PC-3 (cell line): Measurements from ENCODE around the gene AKAP8L. TPM values are rescaled to one million over a fixed set of nuclear protein-coding genes. Genes with fewer than 3 reads are reported as not detected.
A peak's percentile ranks its signal among the peaks of the same experiment; 100 is the strongest.

ENCODE experiments used
- ATAC-seq: fragments of 200-7000 bp; cut with Tn5 transposase; 2 replicates; pipeline ENCODE4 v1.9.1; 2020; ENCODE audit warnings: mild to moderate bottlenecking, moderate library complexity
- BruUV-seq: library from RNA; stranded (reverse); fragments of 400-500 nt; replicated peaks from 2 replicates; lab custom pipeline; 2021; lab: Mats Ljungman, UMichigan
- CTCF ChIA-PET: fragments of 300-600 bp; sonication (Branson Sonifier 250); formaldehyde crosslinking; loops from one replicate; lab custom pipeline; 2022; ENCODE audit warnings: antibody characterized with exemption; lab: Charles Lee
- POLR2A ChIA-PET: fragments of 300-600 bp; sonication (Branson Sonifier 250); formaldehyde crosslinking; loops from one replicate; lab custom pipeline; 2022; ENCODE audit warnings: antibody characterized with exemption; ENCODE audit not compliant: unreplicated experiment; lab: Charles Lee
- DNase-seq: peaks from one replicate; pipeline ENCODE4 v3.0.0-alpha.2; 2015
- H2AFZ ChIP-seq: fragments of 300-600 bp; sonication (generic); 2 replicates; pipeline ENCODE4 v1.6.0; 2016; ENCODE audit warnings: antibody characterized with exemption, low read length
- H3F3A ChIP-seq: fragments of 300-600 bp; sonication (generic); one replicate; pipeline ENCODE4 v1.6.0; 2017; ENCODE audit warnings: antibody characterized with exemption, low read length, control low read depth, mild to moderate bottlenecking; ENCODE audit not compliant: unreplicated experiment
- H3K27ac ChIP-seq: fragments of 300-600 bp; sonication (generic); 2 replicates; pipeline ENCODE4 v1.5.1; 2016; ENCODE audit warnings: mild to moderate bottlenecking, low read length
- H3K27me3 ChIP-seq: fragments of 300-600 bp; sonication (generic); 2 replicates; pipeline ENCODE4 v1.6.1; 2016; ENCODE audit warnings: low read length, mixed read lengths
- H3K36me3 ChIP-seq: fragments of 300-600 bp; sonication (generic); 2 replicates; pipeline ENCODE4 v1.6.1; 2016; ENCODE audit warnings: low read depth, mixed run types, low read length, mixed read lengths
- H3K4me1 ChIP-seq: fragments of 300-600 bp; sonication (generic); 2 replicates; pipeline ENCODE4 v1.5.1; 2016; ENCODE audit warnings: low read length; ENCODE audit not compliant: insufficient read depth
- H3K4me2 ChIP-seq: fragments of 300-600 bp; sonication (generic); 2 replicates; pipeline ENCODE4 v1.6.0; 2016; ENCODE audit warnings: low read length
- H3K4me3 ChIP-seq: fragments of 300-600 bp; sonication (generic); 2 replicates; pipeline ENCODE4 v1.5.1; 2016; ENCODE audit warnings: mild to moderate bottlenecking, low read length, mixed read lengths
- H3K79me2 ChIP-seq: fragments of 300-600 bp; sonication (generic); 2 replicates; pipeline ENCODE4 v1.6.1; 2017; ENCODE audit warnings: low read length, mixed read lengths
- H3K9ac ChIP-seq: fragments of 300-600 bp; sonication (generic); 2 replicates; pipeline ENCODE4 v1.6.0; 2016; ENCODE audit warnings: mild to moderate bottlenecking, low read length
- H3K9me2 ChIP-seq: fragments of 300-600 bp; sonication (generic); replicated peaks from 2 replicates; pipeline ENCODE4 v1.6.1; 2016; ENCODE audit warnings: mixed run types, low read length, mixed read lengths
- H3K9me3 ChIP-seq: fragments of 300-600 bp; sonication (generic); 2 replicates; pipeline ENCODE4 v1.6.1; 2016; ENCODE audit warnings: low read length, mixed read lengths
- H4K20me1 ChIP-seq: fragments of 300-600 bp; sonication (generic); 2 replicates; pipeline ENCODE4 v1.6.1; 2016; ENCODE audit warnings: low read length, mixed read lengths
- EZH2 ChIP-seq: fragments of 300-600 bp; sonication (generic); IDR thresholded peaks from one replicate; pipeline ENCODE4 v1.6.1; 2017; ENCODE audit warnings: antibody characterized with exemption, mild to moderate bottlenecking, low read length; ENCODE audit not compliant: unreplicated experiment
- EZH2phosphoT487 ChIP-seq: fragments of 300-600 bp; sonication (generic); IDR thresholded peaks from 2 replicates; pipeline ENCODE4 v1.6.1; 2018; ENCODE audit warnings: mild to moderate bottlenecking, antibody characterized with exemption, low read length, borderline replicate concordance
- intact Hi-C: fragments of 100-400 bp; cut with micrococcal nuclease; formaldehyde crosslinking; loops from 2 replicates; pipeline ENCODE4 v1.9.0; 2023
- total RNA-seq: library from RNA; depleted of rRNA; stranded (reverse); fragments of >200 nt; gene quantifications from 2 replicates; pipeline ENCODE4 v1.2.3, GENCODE V29; 2014
- TF ChIP-seq, protein P1 (sequence below): fragments of 300-600 bp; sonication (generic); conservative IDR thresholded peaks from 2 replicates; pipeline ENCODE4 v1.5.1; 2017; ENCODE audit warnings: antibody characterized with exemption, low read depth, mild to moderate bottlenecking, low read length

Gene AKAP8L
- total RNA-seq, 1 experiment from 2014 or later: 97.9 TPM

DNA sequence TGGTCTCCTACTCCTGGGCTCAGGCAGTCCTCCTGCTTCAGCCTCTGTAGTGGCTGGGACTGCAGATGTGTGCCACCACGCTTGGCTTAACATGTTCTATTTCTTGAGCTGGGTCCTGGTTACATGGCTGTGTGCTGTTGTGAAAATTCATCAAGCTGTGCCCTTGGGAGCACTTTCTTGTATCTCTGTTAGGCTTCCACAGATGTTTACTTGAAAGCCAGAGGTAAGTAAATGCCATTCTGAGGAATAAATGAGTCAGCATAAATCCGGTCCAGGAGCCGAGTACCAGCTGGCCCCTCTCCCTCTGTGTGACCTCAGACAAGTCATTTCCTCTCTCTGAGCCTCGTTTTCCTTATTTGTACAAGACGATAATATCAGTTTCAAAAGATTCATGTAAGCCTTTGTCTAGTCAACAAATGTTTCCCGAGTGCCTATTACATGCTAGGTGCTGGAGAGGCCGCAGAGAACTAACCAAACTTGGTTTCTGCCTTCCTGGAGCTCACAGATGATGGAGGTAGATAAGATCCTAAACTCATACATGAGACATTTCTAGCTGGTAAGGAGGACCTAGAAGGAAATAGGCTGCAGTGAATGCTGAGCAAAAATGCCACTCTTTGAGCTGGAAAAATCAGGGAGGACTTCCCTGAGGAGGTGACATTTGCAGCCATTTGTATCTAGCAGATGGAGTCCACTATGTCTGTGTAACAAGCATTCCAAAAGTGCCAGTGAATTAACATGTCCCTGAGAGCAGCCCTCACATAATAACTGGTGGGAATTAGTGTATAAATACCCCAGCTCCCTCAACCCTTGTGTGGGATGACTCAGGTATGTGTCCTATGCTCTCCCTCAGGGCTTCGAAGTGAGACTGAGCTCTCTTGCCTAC is 48.3 kb upstream of the AKAP8L start:
- ChIA-PET CTCF (interaction anchor here (0.7 kb wide), 1 partner anchor 79 kb away, joined by 4 read pairs; no protein-coding TSS in a partner anchor), POLR2A (interaction anchor here (0.5 kb wide), 1 partner anchor 272 kb away, joined by 10 read pairs; no protein-coding TSS in a partner anchor)
- H3K4me2 ChIP-seq: peak overlapping the region; percentile 29
- no peaks in the 10 kb centered on the region for H3K36me3 ChIP-seq
- peak; percentile 89 for DNase-seq
- peak; percentile 86 for ATAC-seq
- intact Hi-C loops: no loop called here
- H4K20me1 ChIP-seq: no peaks in the 10 kb centered on the region; the same call in 1 of the 2 replicates
- H3K4me3 ChIP-seq: no peak overlapping the region
- no peaks in the 10 kb centered on the region for H3K9me3 ChIP-seq
- peaks cover 14% of the 10 kb centered on the region for H3K4me1 ChIP-seq
- no peaks in the 10 kb centered on the region for H3K9me2 ChIP-seq
- no peak overlapping the region for H3K9ac ChIP-seq
- H3K27me3 ChIP-seq: no peaks in the 10 kb centered on the region
- H3K79me2 ChIP-seq: no peaks in the 10 kb centered on the region
- no peak overlapping the region for H2AFZ ChIP-seq
- no peaks in the 10 kb centered on the region for H3F3A ChIP-seq
- no TSS peak for BruUV-seq
- H3K27ac ChIP-seq: peak overlapping the region; percentile 64
- TF ChIP-seq EZH2phosphoT487: no peak
- TF ChIP-seq EZH2: no peak
- TF ChIP-seq, protein P1, sequence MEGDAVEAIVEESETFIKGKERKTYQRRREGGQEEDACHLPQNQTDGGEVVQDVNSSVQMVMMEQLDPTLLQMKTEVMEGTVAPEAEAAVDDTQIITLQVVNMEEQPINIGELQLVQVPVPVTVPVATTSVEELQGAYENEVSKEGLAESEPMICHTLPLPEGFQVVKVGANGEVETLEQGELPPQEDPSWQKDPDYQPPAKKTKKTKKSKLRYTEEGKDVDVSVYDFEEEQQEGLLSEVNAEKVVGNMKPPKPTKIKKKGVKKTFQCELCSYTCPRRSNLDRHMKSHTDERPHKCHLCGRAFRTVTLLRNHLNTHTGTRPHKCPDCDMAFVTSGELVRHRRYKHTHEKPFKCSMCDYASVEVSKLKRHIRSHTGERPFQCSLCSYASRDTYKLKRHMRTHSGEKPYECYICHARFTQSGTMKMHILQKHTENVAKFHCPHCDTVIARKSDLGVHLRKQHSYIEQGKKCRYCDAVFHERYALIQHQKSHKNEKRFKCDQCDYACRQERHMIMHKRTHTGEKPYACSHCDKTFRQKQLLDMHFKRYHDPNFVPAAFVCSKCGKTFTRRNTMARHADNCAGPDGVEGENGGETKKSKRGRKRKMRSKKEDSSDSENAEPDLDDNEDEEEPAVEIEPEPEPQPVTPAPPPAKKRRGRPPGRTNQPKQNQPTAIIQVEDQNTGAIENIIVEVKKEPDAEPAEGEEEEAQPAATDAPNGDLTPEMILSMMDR: no peak

- DNase-seq (no peak), ATAC-seq (no peak)
- intact Hi-C loops: no loop called here
- no peaks in the 10 kb centered on the region for H3K79me2 ChIP-seq
- H3K9me2 ChIP-seq: no peaks in the 10 kb centered on the region
- H3K4me2 ChIP-seq: no peak within 1 kb of the TSS
- H3K9me3 ChIP-seq: no peaks in the 10 kb centered on the region
- CTCF ChIA-PET: no interaction called here
- H2AFZ ChIP-seq: no peak within 1 kb of the TSS
- POLR2A ChIA-PET: no interaction called here
- H4K20me1 ChIP-seq: no peaks in the 10 kb centered on the region; the same call in 1 of the 2 replicates
- TF ChIP-seq EZH2phosphoT487: no peak
- TF ChIP-seq EZH2: no peak
- TF ChIP-seq, protein P1: no peak
- no peak within 1 kb of the TSS for H3K27ac ChIP-seq
- no peaks in the 10 kb centered on the region for H3F3A ChIP-seq
- no peak within 1 kb of the TSS for H3K9ac ChIP-seq
- H3K27me3 ChIP-seq: no peaks in the 10 kb centered on the region
- no TSS peak for BruUV-seq
- H3K4me1 ChIP-seq: peaks cover 14% of the 10 kb centered on the region
- H3K36me3 ChIP-seq: no peaks in the 10 kb centered on the region
- no peak within 1 kb of the TSS for H3K4me3 ChIP-seq
Measured at GRCh38 chr19:15464394-15465385, 45.9 kb upstream of the AKAP8L start, which contains the start of gene RASAL3. Gene RASAL3 (minus strand): TSS chr19:15464544. CDS start chr19:15464358, 186 bp downstream.
